Subcutaneous adipose tissue (tissue), 4 donors: ENCODE results near the gene UFSP2. TPM values are rescaled to one million over a fixed set of nuclear protein-coding genes. Genes with fewer than 3 reads are reported as not detected.

Source experiments
- small RNA-seq: library from RNA; depleted of rRNA; stranded (forward); fragments of <200 nt; gene quantifications from one replicate; pipeline ENCODE3, GENCODE V24; 2016
- total RNA-seq, 4 donors: library from RNA; depleted of rRNA; stranded (reverse); fragments of >200 nt; gene quantifications; one replicate each; pipeline ENCODE4 v1.1.0, GENCODE V29; 2016
- TF ChIP-seq, protein P1 (sequence below): fragments of 450-650 bp; IDR thresholded peaks from one replicate; pipeline ENCODE4 v1.5.1; 2016; ENCODE audit warnings: low read depth, mild to moderate bottlenecking, control low read depth, antibody characterized with exemption, moderate library complexity

Gene UFSP2
- total RNA-seq, 4 donors from 2014 or later, result 22.9 to 43.6 (median 36.7) TPM

DNA sequence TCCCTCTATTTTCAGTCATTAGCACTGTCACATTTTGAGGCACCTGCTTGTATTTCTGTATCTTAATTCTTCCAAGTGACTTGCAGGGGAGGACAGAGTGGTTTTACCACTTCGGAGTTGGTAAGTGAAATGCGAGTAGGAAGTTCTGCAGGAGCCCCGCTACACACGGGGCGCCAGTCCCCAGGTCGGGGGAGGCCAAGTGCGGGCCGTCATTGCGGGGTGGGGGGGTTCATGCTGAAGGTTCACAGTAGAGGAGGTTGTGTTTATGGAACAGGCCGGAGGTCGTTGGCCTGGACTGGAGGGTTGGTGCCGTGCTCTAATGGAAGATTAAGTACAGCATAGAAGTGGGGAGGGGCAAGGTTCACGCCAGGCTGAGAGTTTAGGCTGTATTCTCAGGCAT is 74.1 kb downstream of the UFSP2 start:
- TF ChIP-seq, protein P1, sequence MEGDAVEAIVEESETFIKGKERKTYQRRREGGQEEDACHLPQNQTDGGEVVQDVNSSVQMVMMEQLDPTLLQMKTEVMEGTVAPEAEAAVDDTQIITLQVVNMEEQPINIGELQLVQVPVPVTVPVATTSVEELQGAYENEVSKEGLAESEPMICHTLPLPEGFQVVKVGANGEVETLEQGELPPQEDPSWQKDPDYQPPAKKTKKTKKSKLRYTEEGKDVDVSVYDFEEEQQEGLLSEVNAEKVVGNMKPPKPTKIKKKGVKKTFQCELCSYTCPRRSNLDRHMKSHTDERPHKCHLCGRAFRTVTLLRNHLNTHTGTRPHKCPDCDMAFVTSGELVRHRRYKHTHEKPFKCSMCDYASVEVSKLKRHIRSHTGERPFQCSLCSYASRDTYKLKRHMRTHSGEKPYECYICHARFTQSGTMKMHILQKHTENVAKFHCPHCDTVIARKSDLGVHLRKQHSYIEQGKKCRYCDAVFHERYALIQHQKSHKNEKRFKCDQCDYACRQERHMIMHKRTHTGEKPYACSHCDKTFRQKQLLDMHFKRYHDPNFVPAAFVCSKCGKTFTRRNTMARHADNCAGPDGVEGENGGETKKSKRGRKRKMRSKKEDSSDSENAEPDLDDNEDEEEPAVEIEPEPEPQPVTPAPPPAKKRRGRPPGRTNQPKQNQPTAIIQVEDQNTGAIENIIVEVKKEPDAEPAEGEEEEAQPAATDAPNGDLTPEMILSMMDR, result no peak

Small RNAs within 50 kb of the gene (small RNA-seq; reads per million reads assigned to genes)
- gene RF00019, result 0.49 reads per million

Other genes starting within 250 kb of the UFSP2 start
- 10 to 100 TPM; 27.5 to 60.0 (median 34.9) TPM for gene CFAP97, start 222.0 kb downstream of the UFSP2 start, total RNA-seq
- 10 to 100 TPM; 10.2 to 24.1 (median 14.0) TPM for gene SNX25, start 216.4 kb downstream of the UFSP2 start, total RNA-seq
- gene LRP2BP, start 30.0 kb downstream of the UFSP2 start, total RNA-seq, result 1 to 10 TPM in 2 of 4 donors, under 1 TPM in 2; 0.85 to 2.1 (median 1.4) TPM
- 10 to 100 TPM; 10.9 to 19.2 (median 17.8) TPM for gene ANKRD37, start 29.1 kb downstream of the UFSP2 start, total RNA-seq
- 1 to 10 TPM in 1 of 4 donors, under 1 TPM in 3; 0.22 to 1.3 (median 0.59) TPM for gene CCDC110, start 45.8 kb upstream of the UFSP2 start, total RNA-seq
- 10 to 100 TPM in 2 of 4 donors, 1 to 10 TPM in 2; 8.3 to 33.7 (median 13.4) TPM for gene PDLIM3, start 109.5 kb upstream of the UFSP2 start, total RNA-seq